SK-N-SH (cell line): ENCODE data around the gene TXNDC16.

Experiments used
- TEAD4 ChIP-seq: IDR thresholded peaks from 2 replicates; pipeline ENCODE4 v1.4.0; 2012; ENCODE audit warnings: mild to moderate bottlenecking, borderline replicate concordance; ENCODE audit not compliant: insufficient read depth
- TF ChIP-seq, protein P1 (sequence below): fragments of 200-600 bp; sonication (generic); IDR thresholded peaks from 2 replicates; pipeline ENCODE4 v1.6.1; 2017; ENCODE audit warnings: antibody characterized with exemption, mild to moderate bottlenecking, moderate library complexity

DNA sequence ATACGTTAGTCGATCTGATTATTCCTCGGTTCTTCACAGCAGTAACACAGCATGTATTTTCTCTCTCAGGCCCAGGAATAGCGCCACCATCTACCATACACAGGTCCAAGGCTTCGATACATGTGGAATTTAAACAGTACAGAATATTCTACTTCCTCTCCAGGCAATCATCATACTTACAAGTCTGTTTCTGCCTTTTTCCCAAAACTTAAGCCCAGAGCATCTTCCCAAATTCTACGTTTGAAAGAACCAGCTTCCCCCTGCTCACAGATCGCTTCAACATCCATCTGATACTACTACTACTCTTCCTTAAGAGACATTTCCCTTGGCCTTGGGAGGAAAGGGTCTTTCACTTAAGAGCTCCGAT, 626 bp downstream of the TXNDC16 start:
- TF ChIP-seq TEAD4: no peak
- TF ChIP-seq, protein P1, sequence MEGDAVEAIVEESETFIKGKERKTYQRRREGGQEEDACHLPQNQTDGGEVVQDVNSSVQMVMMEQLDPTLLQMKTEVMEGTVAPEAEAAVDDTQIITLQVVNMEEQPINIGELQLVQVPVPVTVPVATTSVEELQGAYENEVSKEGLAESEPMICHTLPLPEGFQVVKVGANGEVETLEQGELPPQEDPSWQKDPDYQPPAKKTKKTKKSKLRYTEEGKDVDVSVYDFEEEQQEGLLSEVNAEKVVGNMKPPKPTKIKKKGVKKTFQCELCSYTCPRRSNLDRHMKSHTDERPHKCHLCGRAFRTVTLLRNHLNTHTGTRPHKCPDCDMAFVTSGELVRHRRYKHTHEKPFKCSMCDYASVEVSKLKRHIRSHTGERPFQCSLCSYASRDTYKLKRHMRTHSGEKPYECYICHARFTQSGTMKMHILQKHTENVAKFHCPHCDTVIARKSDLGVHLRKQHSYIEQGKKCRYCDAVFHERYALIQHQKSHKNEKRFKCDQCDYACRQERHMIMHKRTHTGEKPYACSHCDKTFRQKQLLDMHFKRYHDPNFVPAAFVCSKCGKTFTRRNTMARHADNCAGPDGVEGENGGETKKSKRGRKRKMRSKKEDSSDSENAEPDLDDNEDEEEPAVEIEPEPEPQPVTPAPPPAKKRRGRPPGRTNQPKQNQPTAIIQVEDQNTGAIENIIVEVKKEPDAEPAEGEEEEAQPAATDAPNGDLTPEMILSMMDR: peak; percentile 56
